GM23248 (cell line): ENCODE measurements around the gene RAB35. TPM values are rescaled to one million over a fixed set of nuclear protein-coding genes. Genes with fewer than 3 reads are reported as not detected.

Experiments
- DNase-seq: peaks from one replicate; pipeline ENCODE4 v3.0.0-alpha.2; 2015
- H2AFZ ChIP-seq: fragments of 200-600 bp; sonication (generic); 2 replicates; pipeline ENCODE4 v1.6.1; 2016; ENCODE audit warnings: antibody characterized with exemption
- H3F3A ChIP-seq: fragments of 200-600 bp; sonication (generic); 2 replicates; pipeline ENCODE4 v1.6.1; 2016; ENCODE audit warnings: mild to moderate bottlenecking, antibody characterized with exemption, mixed run types; ENCODE audit not compliant: insufficient read depth
- H3K27ac ChIP-seq: fragments of 200-600 bp; sonication (generic); 2 replicates; pipeline ENCODE4 v1.5.1; 2016; ENCODE audit warnings: mild to moderate bottlenecking
- H3K27me3 ChIP-seq: fragments of 200-600 bp; sonication (generic); replicated peaks from 2 replicates; pipeline ENCODE4 v1.6.1; 2016; ENCODE audit warnings: mild to moderate bottlenecking; ENCODE audit not compliant: insufficient read depth
- H3K36me3 ChIP-seq: fragments of 200-600 bp; sonication (generic); 2 replicates; pipeline ENCODE4 v1.6.1; 2016; ENCODE audit warnings: low read depth, mild to moderate bottlenecking
- H3K4me1 ChIP-seq: fragments of 200-600 bp; sonication (generic); 2 replicates; pipeline ENCODE4 v1.6.1; 2016; ENCODE audit warnings: mild to moderate bottlenecking; ENCODE audit not compliant: insufficient read depth
- H3K4me2 ChIP-seq: fragments of 200-600 bp; sonication (generic); one replicate; pipeline ENCODE4 v1.6.1; 2016; ENCODE audit warnings: mild to moderate bottlenecking; ENCODE audit not compliant: unreplicated experiment
- H3K4me3 ChIP-seq: fragments of 200-600 bp; sonication (generic); 2 replicates; pipeline ENCODE4 v1.5.1; 2016; ENCODE audit warnings: mild to moderate bottlenecking
- H3K79me2 ChIP-seq: fragments of 200-600 bp; sonication (generic); 2 replicates; pipeline ENCODE4 v1.6.1; 2016; ENCODE audit warnings: mild to moderate bottlenecking; ENCODE audit not compliant: insufficient read depth
- H3K9ac ChIP-seq: fragments of 200-600 bp; sonication (generic); 2 replicates; pipeline ENCODE4 v1.6.1; 2016; ENCODE audit warnings: mild to moderate bottlenecking
- H3K9me2 ChIP-seq: fragments of 200-600 bp; sonication (generic); 2 replicates; pipeline ENCODE4 v1.6.1; 2016; ENCODE audit warnings: mixed run types, mild to moderate bottlenecking, moderate library complexity; ENCODE audit not compliant: insufficient read depth
- H3K9me3 ChIP-seq: fragments of 200-600 bp; sonication (generic); one replicate; pipeline ENCODE4 v1.6.1; 2017; ENCODE audit warnings: low read depth
- H4K20me1 ChIP-seq: fragments of 200-600 bp; sonication (generic); 2 replicates; pipeline ENCODE4 v1.6.0; 2016; ENCODE audit not compliant: insufficient read depth
- EZH2 ChIP-seq: fragments of 200-600 bp; sonication (generic); IDR thresholded peaks from 2 replicates; pipeline ENCODE4 v1.6.1; 2018; ENCODE audit warnings: antibody characterized with exemption, mild to moderate bottlenecking; ENCODE audit not compliant: insufficient read depth, poor library complexity, severe bottlenecking
- EZH2phosphoT487 ChIP-seq: fragments of 200-600 bp; sonication (generic); IDR thresholded peaks from 2 replicates; pipeline ENCODE4 v1.6.1; 2018; ENCODE audit warnings: antibody characterized with exemption, moderate library complexity, mild to moderate bottlenecking, low read depth; ENCODE audit not compliant: insufficient read depth
- WGBS, 2 experiments: methylation state at CpG; one replicate each; pipeline ENCODE4 v1.1.6; 2015 to 2017; ENCODE audit warnings: low lambda C conversion rate in 2 of 2, low coverage in 1 of 2; ENCODE audit errors: missing lambda C conversion rate in 2 of 2; 5-methylcytosine and 5-hydroxymethylcytosine counted together
- in situ Hi-C: fragments of 300-500 bp; cut with MboI; formaldehyde crosslinking; loops from 2 replicates; pipeline ENCODE4 v1.15.0; 2020
- polyA plus RNA-seq: library from polyadenylated mRNA; unstranded; fragments of >200 nt; fragmentation: Nextera tagmentation; extraction: Ambion mirVana; gene quantifications from 2 replicates; pipeline ENCODE4 v1.2.1, GENCODE V29; 2016
- total RNA-seq: library from RNA; depleted of rRNA; stranded (reverse); fragments of >200 nt; shearing (Covaris generic); gene quantifications from 2 replicates; pipeline ENCODE4 v1.2.3, GENCODE V29; 2014

RAB35 gene
- total and polyA plus RNA-seq, 2 experiments from 2014 or later: 28.7 to 37.1 TPM

DNA sequence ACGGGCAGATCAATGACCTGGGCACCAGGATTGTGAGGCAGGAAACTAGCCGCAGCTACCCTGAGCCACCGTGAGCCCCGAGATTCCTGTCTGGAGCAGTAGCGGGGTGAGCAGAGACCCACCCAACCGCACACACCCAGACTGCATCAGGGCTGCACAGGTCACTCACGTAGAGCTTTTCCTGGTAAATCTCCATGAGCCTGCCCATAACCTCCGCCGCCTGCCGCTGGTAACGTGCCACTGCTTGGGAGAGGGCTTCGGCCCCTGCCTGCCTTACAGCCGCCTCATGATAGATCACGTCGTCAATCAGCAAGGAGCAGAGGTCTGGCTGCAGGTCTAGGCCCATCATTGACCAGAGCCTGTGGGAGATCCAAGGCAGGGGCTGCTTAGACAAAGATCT lies 38.5 kb upstream of the RAB35 start:
- H3F3A ChIP-seq: no peaks in the 10 kb centered on the region
- 93 to 97% methylated on average over 15 of the region's 15 CpGs for WGBS, 2 experiments
- H3K79me2 ChIP-seq: 0 out of 2 replicates have a peak, but pooled peaks cover 5% of the 10 kb centered on the region
- H3K27me3 ChIP-seq: no peaks in the 10 kb centered on the region
- H3K9ac ChIP-seq: no peak overlapping the region
- no peak overlapping the region for H3K4me3 ChIP-seq
- no peak overlapping the region for H3K27ac ChIP-seq
- H3K36me3 ChIP-seq: peaks cover 59% of the 10 kb centered on the region; the same call in 1 of the 2 replicates
- in situ Hi-C loops: no loop called here
- DNase-seq: no peak
- H2AFZ ChIP-seq: no peak overlapping the region
- TF ChIP-seq EZH2phosphoT487: no peak
- TF ChIP-seq EZH2: no peak
- H3K9me3 ChIP-seq: no peaks in the 10 kb centered on the region
- H3K4me2 ChIP-seq: no peak overlapping the region
- no peaks in the 10 kb centered on the region for H3K4me1 ChIP-seq
- no peaks in the 10 kb centered on the region for H3K9me2 ChIP-seq
- H4K20me1 ChIP-seq: no peaks in the 10 kb centered on the region

DNA sequence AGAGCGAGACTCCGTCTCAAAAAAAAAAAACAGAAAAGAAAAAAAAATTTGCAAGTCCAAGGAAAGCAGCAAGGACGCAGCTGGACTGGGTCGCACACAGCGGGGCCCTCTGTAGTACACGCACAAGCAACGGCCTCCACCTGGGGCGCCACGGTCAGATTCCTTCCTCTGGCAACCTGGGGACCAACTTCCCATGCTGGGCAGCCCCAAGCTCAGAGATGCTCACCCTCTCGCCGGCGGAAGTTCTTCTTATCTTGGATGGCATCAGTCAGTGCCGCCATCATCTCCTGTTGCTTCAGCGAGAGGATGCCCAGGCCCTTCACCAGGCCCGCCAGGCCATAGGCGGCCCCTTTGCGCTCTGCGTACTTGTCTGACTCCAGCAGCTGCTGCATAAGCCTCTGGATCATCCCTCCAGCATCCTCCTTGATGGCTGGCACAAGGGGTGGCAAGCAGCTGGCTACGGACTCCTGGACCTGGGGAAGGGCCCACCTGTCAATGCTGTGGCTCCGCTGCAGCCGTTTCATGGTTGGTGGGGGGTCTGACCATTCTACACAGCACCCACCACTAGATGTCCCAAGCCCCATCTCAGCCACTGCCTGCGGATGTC lies 34.5 kb upstream of the RAB35 start:
- H3K9me2 ChIP-seq: no peaks in the 10 kb centered on the region
- H2AFZ ChIP-seq: no peak overlapping the region
- no peaks in the 10 kb centered on the region for H3K4me1 ChIP-seq
- WGBS, 2 experiments: 91 to 93% methylated on average over 20 to 22 of the region's 22 CpGs
- H3F3A ChIP-seq: no peaks in the 10 kb centered on the region
- DNase-seq: no peak
- H3K27ac ChIP-seq: no peak overlapping the region
- 0 out of 2 replicates have a peak, but pooled peaks cover 5% of the 10 kb centered on the region for H3K79me2 ChIP-seq
- TF ChIP-seq EZH2: no peak
- no peak for TF ChIP-seq EZH2phosphoT487
- peaks cover 57% of the 10 kb centered on the region for H3K36me3 ChIP-seq
- in situ Hi-C loops: no loop called here
- no peaks in the 10 kb centered on the region for H3K9me3 ChIP-seq
- H3K4me2 ChIP-seq: no peak overlapping the region
- no peaks in the 10 kb centered on the region for H4K20me1 ChIP-seq
- no peak overlapping the region for H3K9ac ChIP-seq
- H3K4me3 ChIP-seq: no peak overlapping the region
- H3K27me3 ChIP-seq: no peaks in the 10 kb centered on the region

DNA sequence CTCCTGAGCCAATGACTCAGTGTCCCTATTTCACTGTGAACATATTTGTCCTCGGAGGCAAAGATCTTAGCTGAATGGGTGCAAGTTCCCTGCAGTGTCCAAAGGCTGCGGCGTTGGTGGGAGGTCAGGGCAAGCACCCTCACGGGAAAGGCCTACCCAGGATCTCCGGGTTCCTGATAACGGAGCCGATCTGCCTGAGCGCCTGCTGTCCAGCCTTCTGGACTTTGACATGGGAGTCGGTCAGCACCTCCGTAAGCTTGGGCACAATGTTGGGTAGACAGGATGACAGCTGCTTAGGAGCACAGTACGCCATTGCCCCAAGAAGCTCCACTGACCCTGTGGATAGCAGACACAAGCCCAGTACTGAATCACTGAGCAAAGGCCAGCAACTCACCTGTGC lies 31.5 kb upstream of the RAB35 start:
- in situ Hi-C loops: no loop called here
- H3K9me2 ChIP-seq: no peaks in the 10 kb centered on the region
- no peak for TF ChIP-seq EZH2phosphoT487
- no peak for TF ChIP-seq EZH2
- peaks cover 53% of the 10 kb centered on the region for H3K36me3 ChIP-seq
- H4K20me1 ChIP-seq: no peaks in the 10 kb centered on the region
- no peak overlapping the region for H3K27ac ChIP-seq
- H3K27me3 ChIP-seq: no peaks in the 10 kb centered on the region
- no peak for DNase-seq
- WGBS, 2 experiments: 93 to 95% methylated on average over 11 of the region's 11 CpGs
- no peak overlapping the region for H3K9ac ChIP-seq
- H3K79me2 ChIP-seq: 0 out of 2 replicates have a peak, but pooled peaks cover 5% of the 10 kb centered on the region
- H3K4me1 ChIP-seq: no peaks in the 10 kb centered on the region
- no peaks in the 10 kb centered on the region for H3K9me3 ChIP-seq
- no peak overlapping the region for H2AFZ ChIP-seq
- no peak overlapping the region for H3K4me2 ChIP-seq
- H3K4me3 ChIP-seq: no peak overlapping the region
- no peaks in the 10 kb centered on the region for H3F3A ChIP-seq

DNA sequence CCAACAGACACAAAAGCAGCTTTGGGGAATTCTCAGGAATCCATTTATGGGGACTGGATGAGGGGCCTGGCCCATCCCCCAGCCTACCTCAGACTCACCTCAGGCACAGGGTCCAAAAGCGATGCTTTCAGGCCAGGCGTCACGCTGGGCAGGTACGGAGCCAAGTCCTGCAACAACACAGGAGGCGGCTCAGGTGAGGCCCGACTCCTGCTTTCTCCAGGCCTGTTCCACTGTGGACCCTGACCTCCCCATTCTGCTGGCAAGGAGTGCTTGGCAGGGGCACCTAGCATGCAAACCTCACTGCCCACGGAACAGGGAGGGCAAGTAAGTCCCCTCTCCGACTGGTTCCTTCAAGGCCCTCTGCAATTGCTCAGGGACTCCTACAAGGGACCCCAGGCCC lies 28.6 kb upstream of the RAB35 start:
- H3K9ac ChIP-seq: no peak overlapping the region
- no peaks in the 10 kb centered on the region for H4K20me1 ChIP-seq
- no peak overlapping the region for H3K4me3 ChIP-seq
- H3K36me3 ChIP-seq: peaks cover 69% of the 10 kb centered on the region
- H3K27me3 ChIP-seq: no peaks in the 10 kb centered on the region
- TF ChIP-seq EZH2: no peak
- TF ChIP-seq EZH2phosphoT487: no peak
- H3F3A ChIP-seq: no peaks in the 10 kb centered on the region
- DNase-seq: no peak
- H2AFZ ChIP-seq: no peak overlapping the region
- H3K4me1 ChIP-seq: no peaks in the 10 kb centered on the region
- in situ Hi-C loops: no loop called here
- no peaks in the 10 kb centered on the region for H3K9me3 ChIP-seq
- H3K9me2 ChIP-seq: no peaks in the 10 kb centered on the region
- H3K4me2 ChIP-seq: no peak overlapping the region
- H3K27ac ChIP-seq: no peak overlapping the region
- no peaks in the 10 kb centered on the region for H3K79me2 ChIP-seq
- WGBS, 2 experiments: 97 to 99% methylated on average over 8 of the region's 8 CpGs

DNA sequence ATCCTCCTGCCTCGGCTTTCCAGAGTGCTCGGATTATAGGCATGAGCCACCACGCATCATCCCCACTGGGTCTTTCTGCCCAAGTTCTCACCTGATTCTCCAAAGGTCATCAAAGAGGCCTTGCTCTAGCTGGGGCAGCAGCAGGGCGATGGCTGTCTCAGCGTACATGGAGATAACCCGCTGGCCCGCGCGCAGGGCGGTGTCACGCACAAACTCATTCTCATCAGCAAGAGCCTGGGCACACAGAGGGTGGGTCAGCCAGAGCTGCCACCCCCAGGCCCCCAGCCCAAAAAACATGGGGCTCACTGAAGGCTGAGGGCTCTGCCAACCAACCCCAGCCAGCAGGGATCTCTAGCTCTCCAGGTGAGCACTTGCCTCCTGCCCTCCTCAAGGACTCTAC lies 27.7 kb upstream of the RAB35 start:
- Histone ChIP-seq H3K9me3 (no peaks in the 10 kb centered on the region), H3K4me1 (no peaks in the 10 kb centered on the region), H3K4me2 (no peak overlapping the region), H3K9ac (no peak overlapping the region), H3K4me3 (no peak overlapping the region), H3F3A (no peaks in the 10 kb centered on the region; the same call in 1 of the 2 replicates), H3K79me2 (no peaks in the 10 kb centered on the region), H3K27ac (no peak overlapping the region), H3K9me2 (no peaks in the 10 kb centered on the region), H2AFZ (no peak overlapping the region), H4K20me1 (no peaks in the 10 kb centered on the region), H3K36me3 (peaks cover 74% of the 10 kb centered on the region), H3K27me3 (no peaks in the 10 kb centered on the region)
- in situ Hi-C loops: no loop called here
- WGBS, 2 experiments: 99% methylated on average over 11 of the region's 11 CpGs
- DNase-seq: no peak
- TF ChIP-seq EZH2phosphoT487 (no peak), EZH2 (no peak)
